Hematopoietic multipotent progenitor cell (in vitro differentiated cells): ENCODE data around the gene GBF1. TPM values are rescaled to one million over a fixed set of nuclear protein-coding genes. Genes with fewer than 3 reads are reported as not detected.

Experiments
- DNase-seq, 3 donors: peaks; one replicate each; pipeline ENCODE4 v3.0.0-alpha.2; 2011 to 2015; ENCODE audit warnings: low read depth in 2 of 3, low spot score in 2 of 3
- total RNA-seq: library from RNA; depleted of rRNA; stranded (reverse); fragments of >200 nt; gene quantifications from one replicate; pipeline ENCODE4 v1.2.3, GENCODE V29; 2012

The GBF1 gene
- total RNA-seq, 1 donor: 24.8 TPM

DNA sequence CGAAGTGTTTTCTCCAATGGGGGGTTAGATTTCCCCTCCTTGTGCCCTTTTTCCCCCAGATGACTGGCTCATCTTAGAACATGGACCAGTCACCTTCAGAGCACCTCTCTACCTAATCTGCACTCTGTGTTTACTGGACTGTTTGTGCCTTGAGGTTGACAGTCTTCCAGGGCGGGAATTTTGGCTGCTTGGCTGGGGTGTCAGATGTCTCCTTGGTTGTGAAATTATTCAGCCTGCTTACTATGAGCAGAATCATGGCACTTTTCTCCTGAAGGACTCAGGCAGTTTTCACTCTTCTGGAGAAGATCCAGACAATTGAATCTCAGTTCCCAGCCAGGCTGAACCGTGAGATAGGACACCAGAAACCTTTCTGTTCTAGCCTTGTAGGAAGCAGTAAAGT lies 89.9 kb downstream of the GBF1 start:
- DNase-seq: no peak

DNA sequence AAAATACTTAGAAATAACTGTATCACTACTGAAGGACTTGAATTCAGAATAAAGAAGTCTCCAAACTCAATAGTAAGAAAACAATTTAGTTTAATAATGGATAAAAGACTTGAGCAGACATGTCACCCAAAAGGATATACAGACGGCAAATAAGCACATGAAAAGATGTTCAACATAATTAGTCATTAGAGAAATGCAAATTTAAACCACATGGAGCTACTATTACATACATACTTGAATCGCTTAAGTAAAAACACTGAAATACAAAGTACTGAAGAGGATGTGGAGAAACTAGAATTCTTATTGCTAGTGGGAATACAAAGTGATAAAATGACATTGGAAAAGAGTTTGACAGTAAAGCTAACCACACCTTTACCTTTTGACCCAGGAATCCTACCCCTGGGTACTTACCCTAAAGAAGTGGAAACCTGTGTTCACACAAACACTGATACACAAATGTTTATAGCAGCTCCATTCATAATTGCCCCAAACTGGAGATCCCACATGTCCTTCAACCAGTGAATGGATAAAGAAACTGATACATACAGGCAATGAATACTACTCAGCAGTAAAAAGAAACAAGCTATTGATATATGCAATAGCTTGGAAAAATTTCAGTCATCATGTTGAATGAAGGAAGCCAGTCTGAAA lies 95.8 kb downstream of the GBF1 start:
- no peak for DNase-seq

- DNase-seq: no peak
Observed at GRCh38 chr10:102342458-102342857, 97.1 kb downstream of the GBF1 start.

GRCh38 chr10:102342958-102343357 lies 97.6 kb downstream of the GBF1 start:
- no peak for DNase-seq

- no peak for DNase-seq
Observed at GRCh38 chr10:102344067-102344466, 98.7 kb downstream of the GBF1 start.

GRCh38 chr10:102347236-102347828 lies 102.0 kb downstream of the GBF1 start:
- peak in 2 of 3 donors; percentile 28 to 40 for DNase-seq

DNA sequence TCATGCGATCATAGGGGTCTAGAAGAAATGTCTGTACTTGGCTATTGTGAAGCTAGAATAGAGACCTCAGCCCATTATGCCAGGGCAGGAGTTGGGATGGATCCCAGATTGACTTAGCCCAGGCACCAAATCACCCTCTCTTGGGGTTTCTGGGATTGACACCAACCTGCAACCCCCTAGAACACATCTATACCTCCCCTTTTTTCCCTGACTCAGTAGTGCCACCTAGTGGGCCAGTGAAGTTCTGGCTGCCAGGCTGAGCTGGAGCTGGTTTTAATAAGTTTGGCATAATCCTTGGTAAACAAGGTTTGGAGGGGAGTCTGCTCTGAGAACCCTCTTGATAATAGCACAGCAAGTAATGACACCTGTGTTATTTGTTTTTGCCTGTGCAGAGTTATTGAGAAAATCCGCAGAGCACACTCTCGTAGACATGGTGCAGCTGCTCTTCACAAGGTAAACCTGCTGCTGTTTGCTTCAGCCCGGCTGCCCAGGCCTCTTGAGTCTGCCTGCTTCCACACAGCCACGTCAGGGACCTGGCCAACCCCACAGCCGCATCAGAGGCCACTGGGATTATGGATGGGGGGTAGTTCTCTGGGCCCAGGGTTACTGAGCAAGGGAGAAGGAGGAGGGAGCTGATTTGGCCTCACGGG lies 106.9 kb downstream of the GBF1 start:
- DNase-seq: peak; percentile 53 to 84 (median 64)

- no peak for DNase-seq
Observed at GRCh38 chr10:102354451-102354850, 109.1 kb downstream of the GBF1 start.

- DNase-seq: no peak
Observed at GRCh38 chr10:102358712-102359382, 113.5 kb downstream of the GBF1 start.

- DNase-seq: no peak
Observed at GRCh38 chr10:102367441-102367840, 122.1 kb downstream of the GBF1 start.

GRCh38 chr10:102368077-102368476 lies 122.7 kb downstream of the GBF1 start:
- no peak for DNase-seq

DNA sequence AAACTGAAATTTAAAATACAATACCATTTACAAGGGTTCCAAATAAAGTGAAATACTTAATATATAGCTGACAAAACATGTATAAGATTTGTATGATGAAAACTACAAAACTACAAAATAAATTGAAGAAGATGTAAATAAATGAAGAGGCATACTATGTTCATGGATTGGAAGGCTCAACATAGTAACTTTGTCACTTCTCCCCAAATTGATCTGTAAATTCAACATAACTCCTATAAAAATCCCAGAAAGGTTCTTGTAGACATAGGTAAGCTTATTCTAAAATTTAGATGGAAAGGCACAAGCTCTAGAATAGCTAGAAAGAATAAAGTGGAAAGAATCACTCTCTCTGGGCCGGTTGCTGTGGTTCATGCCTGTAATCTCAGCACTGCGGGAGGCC lies 126.0 kb downstream of the GBF1 start:
- no peak for DNase-seq

GRCh38 chr10:102375250-102375649 lies 129.9 kb downstream of the GBF1 start:
- DNase-seq: peak in 1 of 3 donors; percentile 19

GRCh38 chr10:102375867-102376266 lies 130.5 kb downstream of the GBF1 start:
- no peak for DNase-seq

GRCh38 chr10:102376901-102377300 lies 131.6 kb downstream of the GBF1 start:
- no peak for DNase-seq

GRCh38 chr10:102379383-102379782 lies 134.1 kb downstream of the GBF1 start:
- DNase-seq: no peak

DNA sequence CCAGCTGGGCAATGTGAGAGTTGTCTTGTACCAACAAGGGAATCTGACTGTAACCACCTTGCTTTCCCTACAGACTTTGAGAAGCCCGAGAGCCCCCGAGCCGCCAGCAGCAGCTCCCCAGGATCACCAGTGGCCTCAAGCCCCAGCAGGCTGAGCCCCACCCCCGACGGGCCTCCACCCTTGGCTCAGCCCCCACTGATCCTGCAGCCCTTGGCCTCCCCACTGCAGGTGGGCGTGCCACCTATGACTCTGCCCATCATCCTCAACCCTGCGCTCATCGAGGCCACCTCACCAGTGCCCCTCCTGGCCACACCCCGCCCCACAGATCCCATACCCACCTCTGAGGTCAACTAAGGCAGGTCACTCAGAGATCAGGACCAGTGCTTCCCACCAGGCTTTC lies 136.7 kb downstream of the GBF1 start:
- no peak for DNase-seq

- no peak for DNase-seq
Observed at GRCh38 chr10:102382871-102383270, 137.5 kb downstream of the GBF1 start.

DNA sequence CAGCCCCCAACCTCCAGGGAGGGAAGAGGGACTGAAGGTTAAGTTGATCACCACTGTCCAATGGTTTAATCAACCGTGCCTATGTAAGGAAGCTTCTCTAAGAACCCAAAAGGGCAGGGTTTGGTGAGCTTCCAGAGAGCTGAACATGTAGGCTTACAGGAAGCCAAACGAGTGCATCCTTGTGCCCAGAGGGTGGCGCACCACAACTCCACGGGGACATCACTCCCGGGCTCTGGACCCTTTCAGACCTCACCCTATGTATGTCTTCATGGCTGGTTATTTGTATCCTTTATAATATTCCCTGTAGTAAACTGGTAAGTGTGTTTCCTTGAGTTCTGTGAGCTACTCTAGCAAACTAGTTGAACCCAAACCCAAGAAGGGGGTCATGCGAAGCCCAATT lies 138.7 kb downstream of the GBF1 start:
- peak in 1 of 3 donors; percentile 35 for DNase-seq

GRCh38 chr10:102384606-102385429 lies 139.5 kb downstream of the GBF1 start:
- DNase-seq: no peak

- DNase-seq: no peak
Observed at GRCh38 chr10:102389894-102390293, 144.6 kb downstream of the GBF1 start.
